Suprapubic skin (tissue), 4 donors: ENCODE data around the gene EPHA5. TPM values are rescaled to one million over a fixed set of nuclear protein-coding genes. Genes with fewer than 3 reads are reported as not detected.
A peak's percentile ranks its signal among the peaks of the same experiment; 100 is the strongest.

Source experiments
- DNase-seq, 2 donors: peaks; one replicate each; pipeline ENCODE4 v3.0.0-alpha.2; 2019; ENCODE audit warnings: low spot score in 2 of 2
- H3K27ac ChIP-seq: fragments of 200-600 bp; sonication (generic); one replicate; pipeline ENCODE4 v1.5.1; 2019
- H3K27me3 ChIP-seq: fragments of 200-600 bp; sonication (generic); one replicate; pipeline ENCODE4 v1.5.1; 2019
- H3K36me3 ChIP-seq: fragments of 200-600 bp; sonication (generic); one replicate; pipeline ENCODE4 v1.5.1; 2019
- H3K4me1 ChIP-seq: fragments of 200-600 bp; sonication (generic); one replicate; pipeline ENCODE4 v1.5.1; 2019
- H3K4me3 ChIP-seq: fragments of 200-600 bp; sonication (generic); one replicate; pipeline ENCODE4 v1.5.1; 2019; ENCODE audit warnings: mild to moderate bottlenecking
- H3K9me3 ChIP-seq: fragments of 200-600 bp; sonication (generic); one replicate; pipeline ENCODE4 v1.5.1; 2019
- EP300 ChIP-seq: sonication (generic); formaldehyde crosslinking; IDR thresholded peaks from one replicate; pipeline ENCODE4 v1.6.1; 2017; ENCODE audit warnings: antibody characterized with exemption
- POLR2A ChIP-seq, 2 donors: fragments of 450-650 bp; IDR thresholded peaks; one replicate each; pipeline ENCODE4 v1.6.1; 2017; ENCODE audit warnings: antibody characterized with exemption in 2 of 2, mild to moderate bottlenecking in 2 of 2, moderate library complexity in 2 of 2
- POLR2AphosphoS5 ChIP-seq, 3 donors: sonication (generic); formaldehyde crosslinking; IDR thresholded peaks; one replicate each; pipeline ENCODE4 v1.6.1; 2017; ENCODE audit warnings: antibody characterized with exemption in 3 of 3
- WGBS: methylation state at CpG from one replicate; pipeline ENCODE4 v1.1.5; 2018; 5-methylcytosine and 5-hydroxymethylcytosine counted together
- total RNA-seq, 4 donors: library from RNA; depleted of rRNA; stranded (reverse); fragments of >200 nt; gene quantifications; one replicate each; pipeline ENCODE4 v1.1.0, GENCODE V29; 2016
- TF ChIP-seq, protein P1 (sequence below), 2 donors: fragments of 200-600 bp in 1 of 2; fragments of 450-650 bp in 1 of 2; sonication (generic) in 1 of 2; IDR thresholded peaks; one replicate each; pipeline ENCODE4 v1.5.1; 2016 to 2019; ENCODE audit warnings: antibody characterized with exemption in 2 of 2, mild to moderate bottlenecking in 1 of 2, moderate library complexity in 1 of 2

Gene EPHA5
- under 1 TPM; 0.15 to 0.55 (median 0.37) TPM for total RNA-seq

GRCh38 chr4:65670331-65671031 is at the start of gene EPHA5:
EPHA5 (minus strand) TSS chr4:65670489; CDS start chr4:65669742, 747 bp downstream.
- TF ChIP-seq, protein P1, sequence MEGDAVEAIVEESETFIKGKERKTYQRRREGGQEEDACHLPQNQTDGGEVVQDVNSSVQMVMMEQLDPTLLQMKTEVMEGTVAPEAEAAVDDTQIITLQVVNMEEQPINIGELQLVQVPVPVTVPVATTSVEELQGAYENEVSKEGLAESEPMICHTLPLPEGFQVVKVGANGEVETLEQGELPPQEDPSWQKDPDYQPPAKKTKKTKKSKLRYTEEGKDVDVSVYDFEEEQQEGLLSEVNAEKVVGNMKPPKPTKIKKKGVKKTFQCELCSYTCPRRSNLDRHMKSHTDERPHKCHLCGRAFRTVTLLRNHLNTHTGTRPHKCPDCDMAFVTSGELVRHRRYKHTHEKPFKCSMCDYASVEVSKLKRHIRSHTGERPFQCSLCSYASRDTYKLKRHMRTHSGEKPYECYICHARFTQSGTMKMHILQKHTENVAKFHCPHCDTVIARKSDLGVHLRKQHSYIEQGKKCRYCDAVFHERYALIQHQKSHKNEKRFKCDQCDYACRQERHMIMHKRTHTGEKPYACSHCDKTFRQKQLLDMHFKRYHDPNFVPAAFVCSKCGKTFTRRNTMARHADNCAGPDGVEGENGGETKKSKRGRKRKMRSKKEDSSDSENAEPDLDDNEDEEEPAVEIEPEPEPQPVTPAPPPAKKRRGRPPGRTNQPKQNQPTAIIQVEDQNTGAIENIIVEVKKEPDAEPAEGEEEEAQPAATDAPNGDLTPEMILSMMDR (IDR thresholded peaks at IDR 0.05), result peak in 1 of 2 donors; percentile 17
- no peak for TF ChIP-seq POLR2AphosphoS5 (IDR thresholded peaks at IDR 0.05)
- Histone ChIP-seq H3K27me3 (peaks cover 47% of the 10 kb centered on the region), H3K36me3 (no peaks in the 10 kb centered on the region), H3K4me3 (peak within 1 kb of the TSS; percentile 45), H3K9me3 (no peaks in the 10 kb centered on the region), H3K27ac (no peak within 1 kb of the TSS), H3K4me1 (peaks cover 34% of the 10 kb centered on the region)
- WGBS, result 2% methylated on average over 28 of the region's 51 CpGs
- DNase-seq, result peak; percentile 73 to 79

- no peak for DNase-seq
These were observed 49.3 kb upstream of the EPHA5 start for GRCh38 chr4:65719635-65720034.

GRCh38 chr4:65698631-65699030 is 28.3 kb upstream of the EPHA5 start:
- TF ChIP-seq POLR2AphosphoS5 (IDR thresholded peaks at IDR 0.05) (no peak), POLR2A (IDR thresholded peaks at IDR 0.05) (no peak), EP300 (no peak)
- TF ChIP-seq, protein P1 (IDR thresholded peaks at IDR 0.05), result no peak
- Histone ChIP-seq H3K9me3 (no peaks in the 10 kb centered on the region), H3K36me3 (no peaks in the 10 kb centered on the region), H3K4me1 (no peaks in the 10 kb centered on the region), H3K27ac (no peak overlapping the region), H3K27me3 (no peaks in the 10 kb centered on the region), H3K4me3 (no peak overlapping the region)
- WGBS, result 97% methylated on average over 1 of the region's 1 CpG
- DNase-seq, result no peak

More at GRCh38 chr4:65719635-65720034, 49.3 kb upstream of the EPHA5 start:
- Histone ChIP-seq H3K27ac (no peak overlapping the region), H3K4me1 (no peaks in the 10 kb centered on the region), H3K4me3 (no peak overlapping the region), H3K27me3 (no peaks in the 10 kb centered on the region), H3K9me3 (no peaks in the 10 kb centered on the region), H3K36me3 (no peaks in the 10 kb centered on the region)
- TF ChIP-seq POLR2A (IDR thresholded peaks at IDR 0.05) (no peak), EP300 (no peak), POLR2AphosphoS5 (IDR thresholded peaks at IDR 0.05) (no peak)
- TF ChIP-seq, protein P1 (IDR thresholded peaks at IDR 0.05), result no peak
- 93% methylated on average over 2 of the region's 2 CpGs for WGBS

- 87% methylated on average over 4 of the region's 4 CpGs for WGBS
- Histone ChIP-seq H3K4me1 (no peaks in the 10 kb centered on the region), H3K4me3 (no peak overlapping the region)
These were observed 26.1 kb upstream of the EPHA5 start for GRCh38 chr4:65696436-65696835.

DNA sequence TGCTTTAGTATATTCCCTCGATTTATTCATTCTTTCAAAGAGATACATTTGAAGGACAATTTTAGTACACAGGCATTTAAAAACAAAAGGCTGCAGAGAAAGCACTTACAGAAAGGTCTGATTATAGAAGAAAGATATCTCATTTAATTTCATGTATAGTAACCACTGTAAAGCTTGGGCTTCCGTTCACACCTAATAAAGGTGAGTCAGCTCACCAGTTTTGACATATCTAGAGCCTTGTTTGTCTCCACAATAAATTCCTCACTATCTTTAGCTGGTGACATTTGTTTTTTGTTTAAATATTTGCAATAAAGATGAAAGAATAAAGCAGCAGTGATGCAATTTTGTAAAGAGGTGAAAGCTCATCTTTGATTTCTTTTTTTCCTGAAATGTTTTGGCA is 1.1 kb upstream of the EPHA5 start:
- no peaks in the 10 kb centered on the region for H3K36me3 ChIP-seq
- no peak overlapping the region for H3K4me3 ChIP-seq
- H3K27ac ChIP-seq, result no peak overlapping the region
- 38% methylated on average over 2 of the region's 2 CpGs for WGBS
- DNase-seq, result no peak
- peaks cover 34% of the 10 kb centered on the region for H3K4me1 ChIP-seq
- H3K27me3 ChIP-seq, result peaks cover 38% of the 10 kb centered on the region
- TF ChIP-seq POLR2AphosphoS5 (IDR thresholded peaks at IDR 0.05), result no peak
- TF ChIP-seq POLR2A (IDR thresholded peaks at IDR 0.05), result no peak
- TF ChIP-seq, protein P1 (IDR thresholded peaks at IDR 0.05), result no peak
- no peak for TF ChIP-seq EP300
- no peaks in the 10 kb centered on the region for H3K9me3 ChIP-seq

More at GRCh38 chr4:65696436-65696835, 26.1 kb upstream of the EPHA5 start:
- Histone ChIP-seq H3K9me3 (no peaks in the 10 kb centered on the region), H3K27me3 (no peaks in the 10 kb centered on the region), H3K36me3 (no peaks in the 10 kb centered on the region), H3K27ac (no peak overlapping the region)
- TF ChIP-seq EP300 (no peak), POLR2A (IDR thresholded peaks at IDR 0.05) (no peak), POLR2AphosphoS5 (IDR thresholded peaks at IDR 0.05) (no peak)
- TF ChIP-seq, protein P1 (IDR thresholded peaks at IDR 0.05), result no peak
- no peak for DNase-seq
